Activated CD4-positive, alpha-beta memory T cell treated with anti-CD3 and anti-CD28 coated beads, Interleukin-2, amount 10 ng/mL, durations not matched to agents 7 days and 5 days (primary cell): Measurements from ENCODE around the gene PHF12. TPM values are rescaled to one million over a fixed set of nuclear protein-coding genes. Genes with fewer than 3 reads are reported as not detected.

Source experiments
- CTCF ChIA-PET: fragments of 350-600 bp; sonication (Branson Sonifier 250); formaldehyde crosslinking; loops from one replicate; lab custom pipeline; 2021; ENCODE audit warnings: antibody characterized with exemption, inconsistent platforms; lab: Charles Lee
- POLR2A ChIA-PET: fragments of 350-600 bp; sonication (Branson Sonifier 250); formaldehyde crosslinking; loops from one replicate; lab custom pipeline; 2021; ENCODE audit warnings: antibody characterized with exemption; lab: Charles Lee
- DNase-seq: peaks from one replicate; pipeline ENCODE4 v3.0.0-alpha.2; 2020
- H3K27ac Mint-ChIP-seq: one replicate; pipeline ENCODE4 v1.8.0; 2021; ENCODE audit warnings: mild to moderate bottlenecking, mixed read lengths
- H3K27me3 Mint-ChIP-seq: one replicate; pipeline ENCODE4 v1.8.0; 2021; ENCODE audit warnings: mixed read lengths
- H3K36me3 Mint-ChIP-seq: one replicate; pipeline ENCODE4 v1.8.0; 2021; ENCODE audit warnings: low read depth, mixed read lengths
- H3K4me1 Mint-ChIP-seq: one replicate; pipeline ENCODE4 v1.8.0; 2021; ENCODE audit warnings: mixed read lengths
- H3K4me3 Mint-ChIP-seq: one replicate; pipeline ENCODE4 v1.8.0; 2021; ENCODE audit warnings: mild to moderate bottlenecking, mixed read lengths
- H3K9me3 Mint-ChIP-seq: one replicate; pipeline ENCODE4 v1.8.0; 2021; ENCODE audit warnings: mixed read lengths
- total RNA-seq, 2 experiments: library from RNA; stranded (reverse); gene quantifications; one replicate each; pipeline ENCODE4 v1.2.3, GENCODE V29; 2021

Gene PHF12
- total RNA-seq, 2 experiments from 2014 or later: 75.6 to 78.8 TPM

DNA sequence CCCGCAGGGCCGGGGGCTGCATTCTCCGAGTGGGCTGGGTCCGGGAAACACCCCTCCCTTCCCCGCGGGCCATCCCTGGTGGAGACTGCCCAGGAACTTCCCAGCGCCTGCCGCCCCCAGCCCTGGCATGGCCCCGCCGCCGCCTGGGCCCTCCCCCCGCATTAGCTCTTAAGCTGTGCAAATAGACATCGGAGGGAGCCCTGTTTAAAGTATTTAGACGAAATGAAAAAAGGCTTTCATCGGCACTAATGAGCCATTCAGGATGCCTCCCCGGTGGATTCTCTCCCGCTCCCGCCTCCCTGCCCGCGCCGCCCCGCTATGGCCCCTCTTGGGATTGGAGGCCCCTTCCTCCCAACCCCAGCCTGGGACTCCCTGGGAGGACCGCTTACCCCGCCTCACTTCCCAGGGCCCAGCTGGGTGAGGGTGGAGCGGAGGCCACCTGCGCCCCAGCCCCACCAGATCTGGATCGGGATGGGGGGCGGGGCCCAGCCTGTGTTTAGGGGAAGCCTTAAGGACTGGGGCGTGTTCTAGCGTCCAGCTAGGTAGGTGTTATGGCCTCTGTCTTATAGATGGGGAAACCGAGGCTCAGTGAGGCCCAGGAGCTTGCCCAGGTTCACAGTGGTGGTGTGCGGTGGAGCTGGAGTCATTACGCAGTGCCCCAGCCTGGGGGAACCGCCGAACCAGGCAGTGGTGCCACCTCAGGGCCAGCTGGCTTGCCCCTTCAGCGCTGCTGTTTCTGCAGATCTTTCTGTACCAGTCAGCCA is 34.8 kb upstream of the PHF12 start:
- no peak for DNase-seq
- H3K27ac Mint-ChIP-seq: no peak overlapping the region
- no peaks in the 10 kb centered on the region for H3K9me3 Mint-ChIP-seq

DNA sequence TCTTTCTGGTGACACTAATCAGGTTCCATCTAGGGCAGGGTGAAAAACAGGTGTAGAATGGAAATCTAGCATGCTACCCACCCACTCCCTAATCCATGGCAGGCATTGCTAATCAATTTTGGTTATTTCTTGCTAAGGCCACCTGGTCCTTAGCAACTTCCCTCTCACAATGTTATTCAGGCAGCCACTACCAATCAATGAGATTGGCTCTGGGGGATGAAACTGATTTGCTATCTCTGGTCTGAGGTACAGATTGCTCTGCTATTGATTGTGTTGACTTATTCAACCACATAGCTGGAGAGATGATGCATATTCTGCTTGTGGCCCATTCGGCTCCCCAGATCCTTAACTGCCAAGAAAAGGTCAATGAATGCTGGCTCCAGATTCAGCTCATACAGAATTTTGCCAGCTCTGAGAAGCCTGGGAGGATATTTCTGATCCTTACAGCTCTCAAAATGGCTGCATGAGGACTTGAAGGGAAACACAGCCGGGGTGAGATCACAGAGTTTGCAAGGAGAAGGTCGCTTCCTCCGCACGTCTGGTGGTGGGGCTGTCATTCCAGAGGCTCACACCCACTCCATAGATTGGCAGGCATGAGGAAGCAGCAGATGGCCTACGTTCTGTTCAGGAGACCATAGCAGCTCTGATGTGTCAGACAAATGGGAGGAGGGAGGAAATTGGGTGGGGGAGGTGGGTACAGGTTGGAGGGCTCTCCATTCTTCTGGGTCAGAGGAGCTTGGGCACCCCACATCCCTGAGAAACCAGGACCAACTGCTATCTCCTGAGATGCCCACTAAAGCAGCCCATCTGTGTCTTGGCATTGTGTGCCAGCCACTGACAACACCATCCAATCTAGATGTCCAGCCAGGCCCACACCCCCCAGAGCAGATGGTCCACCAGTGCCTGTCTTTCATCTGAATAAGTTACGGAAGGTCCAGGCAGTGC is 32.2 kb upstream of the PHF12 start:
- Mint-ChIP-seq H3K36me3 (no peaks in the 10 kb centered on the region), H3K4me1 (peaks cover 24% of the 10 kb centered on the region), H3K4me3 (no peak overlapping the region), H3K9me3 (no peaks in the 10 kb centered on the region), H3K27ac (peak overlapping the region; percentile 88), H3K27me3 (peaks cover 3% of the 10 kb centered on the region)
- POLR2A ChIA-PET: interaction anchor here (1.0 kb wide), 1 partner anchor 264 kb away, joined by 3 read pairs; the partner anchor contains the start of gene RPL23A
- DNase-seq: no peak
- CTCF ChIA-PET: interaction anchor here (1.6 kb wide), 1 partner anchor 18 kb away, joined by 6 read pairs; no protein-coding TSS in a partner anchor

More for the DNA sequence above, 34.8 kb upstream of the PHF12 start:
- CTCF ChIA-PET: interaction anchor here (1.5 kb wide), 2 partner anchors 20 to 131 kb away, joined by 4 read pairs; no protein-coding TSS in a partner anchor
- H3K4me3 Mint-ChIP-seq: no peak overlapping the region
- no peaks in the 10 kb centered on the region for H3K36me3 Mint-ChIP-seq
- POLR2A ChIA-PET: interaction anchor here (1.1 kb wide), 1 partner anchor 13 kb away, joined by 4 read pairs; no protein-coding TSS in a partner anchor
- peaks cover 24% of the 10 kb centered on the region for H3K4me1 Mint-ChIP-seq
- H3K27me3 Mint-ChIP-seq: peaks cover 3% of the 10 kb centered on the region

- H3K9me3 Mint-ChIP-seq: no peaks in the 10 kb centered on the region
- H3K4me1 Mint-ChIP-seq: peaks cover 24% of the 10 kb centered on the region
- ChIA-PET CTCF (interaction anchor here (1.6 kb wide), 1 partner anchor 17 kb away, joined by 6 read pairs; no protein-coding TSS in a partner anchor), POLR2A (interaction anchor here (1.0 kb wide), 1 partner anchor 263 kb away, joined by 3 read pairs; the partner anchor contains the start of gene RPL23A)
- H3K4me3 Mint-ChIP-seq: no peak overlapping the region
- H3K36me3 Mint-ChIP-seq: no peaks in the 10 kb centered on the region
- H3K27me3 Mint-ChIP-seq: peaks cover 1% of the 10 kb centered on the region
- H3K27ac Mint-ChIP-seq: peak overlapping the region; percentile 88
- peak; percentile 67 for DNase-seq
These were observed 30.9 kb upstream of the PHF12 start for GRCh38 chr17:28982131-28982793.

DNA sequence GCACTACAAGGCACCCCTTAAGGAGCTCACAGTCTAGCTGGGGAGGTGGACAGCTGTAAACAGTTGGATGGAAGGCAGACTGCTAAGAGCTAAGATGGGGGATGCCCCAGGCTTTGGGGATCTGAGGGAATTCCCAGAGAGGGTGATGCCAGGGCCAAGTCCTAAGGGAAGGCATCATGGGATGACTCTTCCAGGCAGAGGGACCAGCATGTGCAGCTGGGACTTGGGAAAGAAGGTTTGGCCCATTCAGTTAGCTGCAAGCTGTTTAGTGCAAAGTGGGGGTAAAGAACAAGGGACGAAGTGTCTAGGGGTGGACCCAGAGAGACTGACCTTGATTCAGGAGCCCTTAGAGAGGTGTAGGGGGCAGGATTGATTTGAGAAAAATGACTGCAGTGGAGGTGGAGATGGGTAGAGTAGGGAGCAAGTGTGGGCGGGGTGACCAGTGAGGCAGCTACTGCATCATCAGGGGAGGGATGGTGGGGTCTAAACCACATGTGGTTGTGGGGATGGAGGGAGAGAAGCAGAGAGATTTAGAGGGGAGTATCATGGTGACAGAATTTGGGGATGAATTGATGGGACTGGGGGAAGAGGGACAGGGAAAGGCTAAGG is 27.1 kb upstream of the PHF12 start:
- Mint-ChIP-seq H3K4me1 (peaks cover 21% of the 10 kb centered on the region), H3K4me3 (no peak overlapping the region), H3K27ac (no peak overlapping the region), H3K9me3 (no peaks in the 10 kb centered on the region), H3K27me3 (peaks cover 3% of the 10 kb centered on the region), H3K36me3 (no peaks in the 10 kb centered on the region)
- ChIA-PET POLR2A (no interaction called here), CTCF (interaction anchor here (0.8 to 1.0 kb wide), 2 partner anchors 13 to 138 kb away, joined by 4 read pairs; no protein-coding TSS in a partner anchor)
- no peak for DNase-seq

DNA sequence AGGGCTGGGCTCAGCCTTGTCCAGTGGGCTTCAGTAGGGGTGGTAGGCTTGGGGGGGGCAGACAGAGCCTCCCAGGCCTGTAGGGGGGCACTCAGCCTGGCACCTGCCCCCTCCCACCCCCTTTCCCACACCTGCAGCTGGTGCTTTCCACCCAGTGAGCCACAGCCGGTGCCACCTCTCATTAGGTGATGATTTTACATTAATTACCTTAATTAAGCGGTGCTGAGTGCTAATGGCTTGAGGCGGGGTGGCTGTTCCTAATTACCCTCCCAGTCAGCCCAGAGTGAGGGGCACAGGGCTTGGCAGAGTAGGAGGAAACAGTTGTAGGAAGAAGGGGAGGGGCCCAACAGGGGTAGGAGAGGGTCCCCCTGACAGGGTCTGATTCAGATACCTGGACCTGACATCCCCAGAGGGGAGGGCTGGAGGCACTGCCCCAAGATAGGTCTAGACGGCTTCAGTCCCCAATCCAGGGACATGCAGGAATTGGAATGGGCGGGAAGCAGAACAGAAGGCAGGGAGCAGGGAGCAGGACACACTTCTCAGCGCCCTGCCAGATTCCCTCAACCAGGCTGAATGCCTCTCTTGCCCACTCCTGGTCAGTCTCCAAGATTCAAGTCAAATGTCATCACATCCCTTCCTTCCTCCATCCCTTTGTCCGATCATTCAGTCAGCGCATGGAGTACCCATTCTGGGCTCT is 26.5 kb upstream of the PHF12 start:
- Mint-ChIP-seq H3K4me3 (no peak overlapping the region), H3K27me3 (peaks cover 3% of the 10 kb centered on the region), H3K4me1 (peaks cover 14% of the 10 kb centered on the region), H3K36me3 (no peaks in the 10 kb centered on the region), H3K9me3 (no peaks in the 10 kb centered on the region), H3K27ac (no peak overlapping the region)
- CTCF ChIA-PET: interaction anchor here (0.8 kb wide), 1 partner anchor 139 kb away, joined by 4 read pairs; no protein-coding TSS in a partner anchor
- no peak for DNase-seq
- POLR2A ChIA-PET: no interaction called here

DNA sequence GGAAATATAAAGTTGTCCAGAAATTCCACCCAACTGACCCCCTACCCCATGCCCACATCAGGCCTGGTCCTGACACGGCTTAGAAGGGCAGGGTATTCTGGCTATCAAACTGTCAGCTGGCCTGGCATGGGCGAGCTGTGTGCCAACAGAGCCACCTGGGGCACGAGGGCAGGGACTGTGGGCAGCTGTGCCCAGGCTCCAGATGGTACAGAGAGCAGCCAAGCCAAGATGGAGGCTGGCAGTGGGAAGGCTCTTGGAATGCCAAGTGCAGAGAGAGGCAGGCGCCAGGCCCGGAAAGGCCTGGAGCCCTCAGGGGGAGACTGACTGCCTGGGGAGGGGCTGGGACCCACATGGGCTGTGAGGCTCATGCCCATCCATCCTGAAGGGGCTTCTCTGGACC is 24.3 kb upstream of the PHF12 start:
- no peak overlapping the region for H3K27ac Mint-ChIP-seq
- no peaks in the 10 kb centered on the region for H3K36me3 Mint-ChIP-seq
- no peaks in the 10 kb centered on the region for H3K9me3 Mint-ChIP-seq
- no peak for DNase-seq
- peaks cover 11% of the 10 kb centered on the region for H3K27me3 Mint-ChIP-seq
- no peaks in the 10 kb centered on the region for H3K4me1 Mint-ChIP-seq
- ChIA-PET POLR2A (no interaction called here), CTCF (no interaction called here)
- H3K4me3 Mint-ChIP-seq: no peak overlapping the region

DNA sequence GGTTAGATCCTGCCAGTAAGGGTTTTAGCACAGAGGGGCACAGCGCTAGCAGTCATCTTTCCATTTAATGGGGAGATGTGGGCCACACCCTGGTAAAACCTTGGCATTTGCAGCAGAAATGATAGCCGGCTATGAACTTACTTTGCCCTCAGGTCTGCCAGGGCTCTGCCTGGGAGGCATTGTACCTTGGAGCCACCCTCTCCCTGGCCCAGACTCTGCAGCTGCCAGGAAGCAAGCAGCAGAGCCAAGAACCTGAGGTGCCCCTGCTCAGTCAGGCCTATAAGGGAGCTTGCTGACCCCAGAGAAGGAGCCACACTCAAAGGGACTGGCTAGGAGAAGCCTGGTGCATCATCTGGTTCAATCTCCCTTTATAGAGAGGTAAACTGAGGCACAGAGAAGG is 23.7 kb upstream of the PHF12 start:
- Mint-ChIP-seq H3K36me3 (no peaks in the 10 kb centered on the region), H3K9me3 (no peaks in the 10 kb centered on the region), H3K27me3 (peaks cover 11% of the 10 kb centered on the region), H3K4me3 (no peak overlapping the region), H3K27ac (no peak overlapping the region), H3K4me1 (no peaks in the 10 kb centered on the region)
- CTCF ChIA-PET: no interaction called here
- no peak for DNase-seq
- POLR2A ChIA-PET: no interaction called here

DNA sequence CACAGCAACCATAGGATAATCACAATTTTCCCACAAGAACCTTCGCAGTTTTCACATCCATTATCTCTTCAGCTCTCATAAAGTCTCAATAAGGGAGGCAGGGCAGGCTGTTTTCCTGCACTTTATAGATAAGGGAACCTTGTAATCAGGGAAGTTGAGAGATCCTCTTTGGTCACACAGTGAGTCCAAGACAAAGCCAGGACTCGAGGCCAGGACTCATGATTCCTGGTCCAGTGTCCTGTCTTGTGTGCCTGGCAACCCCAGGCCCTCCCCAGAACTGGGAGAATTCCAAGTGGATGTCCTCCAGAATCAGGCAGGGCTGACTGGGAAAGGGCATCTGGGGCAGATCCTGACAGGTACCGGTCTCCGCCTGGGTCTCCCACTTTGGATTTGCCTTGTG is 23.1 kb upstream of the PHF12 start:
- H3K4me3 Mint-ChIP-seq: no peak overlapping the region
- peaks cover 11% of the 10 kb centered on the region for H3K27me3 Mint-ChIP-seq
- POLR2A ChIA-PET: interaction anchor here (0.8 kb wide), 1 partner anchor 22 kb away, joined by 4 read pairs; no protein-coding TSS in a partner anchor
- H3K4me1 Mint-ChIP-seq: no peaks in the 10 kb centered on the region
- no peaks in the 10 kb centered on the region for H3K9me3 Mint-ChIP-seq
- CTCF ChIA-PET: interaction anchor here (1.1 to 1.6 kb wide), 2 partner anchors 9 to 142 kb away, joined by 3 to 9 read pairs; no protein-coding TSS in a partner anchor
- no peak overlapping the region for H3K27ac Mint-ChIP-seq
- no peak for DNase-seq
- H3K36me3 Mint-ChIP-seq: no peaks in the 10 kb centered on the region

- Mint-ChIP-seq H3K36me3 (no peaks in the 10 kb centered on the region), H3K4me1 (no peaks in the 10 kb centered on the region), H3K4me3 (no peak overlapping the region), H3K9me3 (no peaks in the 10 kb centered on the region), H3K27ac (no peak overlapping the region), H3K27me3 (peaks cover 13% of the 10 kb centered on the region)
- no peak for DNase-seq
- ChIA-PET POLR2A (interaction anchor here (0.6 to 0.8 kb wide), 2 partner anchors 13 to 21 kb away, joined by 4 read pairs; no protein-coding TSS in a partner anchor), CTCF (interaction anchor here (0.7 to 1.6 kb wide), 4 partner anchors 8 to 144 kb away, joined by 3 to 9 read pairs (median 4); no protein-coding TSS in a partner anchor)
These were observed 22.1 kb upstream of the PHF12 start for GRCh38 chr17:28973425-28973824.

GRCh38 chr17:28972437-28972836 is 21.1 kb upstream of the PHF12 start:
- CTCF ChIA-PET: interaction anchor here (0.5 to 1.6 kb wide), 3 partner anchors 145 to 400 kb away, joined by 3 to 6 read pairs (median 3); no protein-coding TSS in a partner anchor
- POLR2A ChIA-PET: no interaction called here
- peaks cover 11% of the 10 kb centered on the region for H3K27me3 Mint-ChIP-seq
- no peak overlapping the region for H3K4me3 Mint-ChIP-seq
- no peaks in the 10 kb centered on the region for H3K4me1 Mint-ChIP-seq
- H3K9me3 Mint-ChIP-seq: no peaks in the 10 kb centered on the region
- no peak overlapping the region for H3K27ac Mint-ChIP-seq
- no peaks in the 10 kb centered on the region for H3K36me3 Mint-ChIP-seq
- DNase-seq: no peak

GRCh38 chr17:28970879-28971278 is 19.6 kb upstream of the PHF12 start:
- Mint-ChIP-seq H3K36me3 (no peaks in the 10 kb centered on the region), H3K4me3 (no peak overlapping the region), H3K9me3 (no peaks in the 10 kb centered on the region), H3K27me3 (peaks cover 11% of the 10 kb centered on the region), H3K4me1 (no peaks in the 10 kb centered on the region), H3K27ac (no peak overlapping the region)
- no peak for DNase-seq
- ChIA-PET POLR2A (no interaction called here), CTCF (interaction anchor here (1.3 to 4.2 kb wide), 2 partner anchors 141 to 146 kb away, joined by 4 to 22 read pairs; no protein-coding TSS in a partner anchor)
